Measurements from ENCODE around the gene UBE2E2.

GRCh38 chr3:23537101-23537551 lies 334.0 kb downstream of the UBE2E2 start:
- TF ChIP-seq MAX (IDR thresholded peaks at IDR 0.05) (no peak), REST (IDR thresholded peaks at IDR 0.05; ENCODE audit: low read depth) (no peak), RAD21 (IDR thresholded peaks at IDR 0.05; ENCODE audit: low read depth) (no peak), YY1 (IDR thresholded peaks at IDR 0.05; ENCODE audit: low read depth) (no peak)

Measured in Ishikawa (cell line).